Suppressor macrophage treated with lipopolysaccharide for 1 hour (primary cell): ENCODE data around the gene ZNF442.
"Not testable (repeated sequence)": the region's sequence is repeated elsewhere in the genome, so short reads cannot be mapped to it uniquely, and the experiment has no call there.

Source experiments
- DNase-seq, 3 donors: peaks; one replicate each; pipeline ENCODE4 v3.0.0-alpha.2; 2020 to 2022

The ZNF442 gene

DNA sequence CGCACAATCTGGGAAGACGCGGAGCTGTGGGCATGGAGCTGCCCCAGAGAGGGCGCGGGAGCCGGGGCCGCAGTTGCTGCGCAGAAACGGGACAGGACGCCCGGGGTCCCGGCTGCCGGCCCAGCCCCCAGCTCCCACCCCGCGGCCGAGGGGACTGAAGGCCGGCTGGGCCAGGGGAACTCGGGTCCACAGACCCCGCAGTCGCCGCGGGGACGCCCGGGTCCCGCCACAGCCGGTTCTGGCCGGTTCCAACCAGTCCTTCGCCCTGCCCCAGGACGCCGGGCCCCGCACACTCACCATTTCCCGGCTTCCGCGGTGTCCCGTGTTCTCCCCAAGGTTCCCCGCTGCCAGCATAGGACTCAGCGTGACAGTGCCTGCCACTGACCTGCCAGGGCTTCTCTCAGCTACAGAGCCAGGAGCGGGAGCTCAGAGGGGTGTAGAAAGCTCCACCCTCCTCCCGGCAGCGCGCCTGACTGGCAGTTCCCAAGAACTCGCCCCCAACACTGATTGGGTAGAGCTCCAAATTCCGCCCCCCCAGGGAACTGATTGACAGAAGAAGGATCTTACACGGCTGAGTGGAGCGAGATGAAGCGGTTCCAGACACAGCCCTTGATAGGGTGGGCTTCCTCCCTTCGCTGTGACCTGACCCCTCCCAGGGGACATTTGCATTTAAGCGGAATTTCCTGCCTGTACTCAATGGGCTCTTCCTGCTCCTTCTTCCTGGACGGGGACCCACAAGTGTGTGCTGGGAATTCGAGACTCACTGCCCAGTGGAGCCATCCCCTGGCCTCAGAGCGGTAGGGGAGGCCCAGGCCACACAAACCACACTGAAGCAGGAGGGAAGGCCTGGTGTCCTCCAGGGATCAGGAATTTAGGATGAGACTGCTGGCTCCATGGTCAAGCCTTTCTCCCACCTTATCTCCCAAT is at the start of gene ZNF442:
Gene ZNF442 (minus strand): TSS at position 448 of the 927 bp plus-strand sequence. CDS start 2,052 bp downstream, outside the sequence.
- peak; percentile 94 to 96 (median 95) for DNase-seq

DNA sequence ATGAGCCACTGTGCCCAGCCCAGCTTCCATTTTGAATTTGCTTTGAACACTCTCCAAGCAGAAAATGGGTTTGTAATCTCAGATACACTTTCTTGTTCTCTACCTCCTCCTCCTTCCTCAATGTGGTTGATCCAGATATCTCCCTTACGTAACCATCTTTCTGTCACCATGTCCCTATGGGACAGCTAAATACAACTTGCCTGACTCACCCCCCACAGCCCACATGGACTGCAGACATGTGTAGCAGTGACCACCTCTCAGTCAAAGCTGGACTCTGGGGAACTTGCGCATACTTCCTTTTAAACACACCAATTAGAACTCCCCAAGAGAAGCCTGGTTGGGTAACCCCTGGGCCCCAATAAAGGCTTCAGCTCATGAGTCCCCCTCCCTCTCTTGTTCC is 46.4 kb upstream of the ZNF442 start:
- peak in 2 of 3 donors; percentile 7 to 15 for DNase-seq

DNA sequence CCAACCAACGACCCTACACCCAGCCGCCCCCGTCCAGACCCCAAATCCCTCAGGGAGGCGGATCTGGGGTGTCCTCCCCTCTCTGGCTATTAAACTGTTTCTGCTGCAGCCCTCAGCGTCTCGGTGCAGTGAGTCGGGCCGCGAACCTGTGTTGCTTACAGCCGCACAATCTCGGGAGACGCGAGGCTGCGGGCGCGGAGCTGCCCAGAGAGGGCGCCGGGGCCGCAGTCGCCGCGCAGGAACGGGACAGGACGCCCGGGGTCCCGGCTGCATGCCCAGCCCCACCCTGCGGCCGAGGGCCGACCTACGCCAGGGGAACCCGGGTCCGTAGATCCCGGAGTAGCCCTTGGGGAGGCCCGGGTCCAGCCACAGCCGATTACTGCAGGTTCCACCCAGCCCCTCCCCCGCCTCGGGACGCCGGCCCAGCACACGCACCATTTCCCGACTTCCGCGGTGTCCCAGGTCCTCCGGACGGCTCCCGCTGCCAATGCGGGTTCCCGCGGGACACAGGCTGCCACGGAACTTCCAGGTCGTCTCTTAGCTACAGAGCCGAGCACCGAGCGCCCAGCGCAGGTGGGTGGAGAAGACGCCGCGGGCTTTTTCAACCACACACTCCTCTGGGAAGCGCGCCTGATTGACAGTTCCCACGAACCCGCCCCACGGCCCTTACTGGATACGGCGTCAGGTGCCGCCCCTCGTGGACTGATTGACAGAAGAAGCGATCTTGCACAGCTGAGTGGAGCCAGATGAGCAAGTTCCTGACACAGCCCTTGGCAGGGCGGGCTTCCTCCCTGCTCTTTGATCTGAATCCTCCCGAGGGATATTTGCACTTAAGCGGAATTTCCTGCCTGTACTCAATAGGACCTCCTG is 35.4 kb upstream of the ZNF442 start, which contains the start of gene ZNF799:
Gene ZNF799 (minus strand): TSS at position 639 of the 870 bp plus-strand sequence. CDS start 201 bp downstream, at position 438.
- peak; percentile 96 to 97 (median 97) for DNase-seq

DNA sequence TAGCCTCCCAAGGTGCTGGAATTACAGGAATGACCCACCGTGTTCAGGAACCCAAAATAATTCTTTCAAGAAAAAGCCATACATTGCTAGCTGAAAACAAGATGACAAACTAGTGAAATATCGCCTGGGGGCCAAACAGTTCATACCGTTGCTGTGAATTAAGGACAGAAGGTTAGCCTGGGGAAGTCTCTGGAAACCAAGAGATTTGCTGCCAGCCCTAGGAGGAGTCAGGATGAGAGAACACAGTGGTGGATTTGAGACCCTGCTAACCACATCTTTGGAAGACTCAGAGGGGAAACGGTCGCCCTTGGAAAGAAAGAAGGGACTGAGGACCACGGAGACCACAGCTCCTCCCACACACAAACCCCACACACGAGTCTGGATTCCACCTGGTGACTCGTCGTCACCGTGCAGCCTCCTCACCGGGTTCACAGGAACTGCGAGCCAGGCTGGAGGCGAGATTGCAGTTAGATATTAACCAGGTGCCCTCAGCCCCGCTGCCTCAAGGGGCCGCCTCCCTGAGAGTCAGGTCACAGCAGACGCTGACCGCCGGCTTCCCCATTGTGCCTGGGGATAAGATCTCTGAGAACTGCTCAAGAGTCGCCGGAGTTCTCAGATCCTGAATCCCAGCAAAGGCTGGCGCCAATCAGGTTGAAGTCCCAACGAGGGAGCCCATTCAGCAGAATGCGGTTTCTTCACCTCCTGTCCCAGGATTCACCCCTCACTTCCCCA is 34.6 kb upstream of the ZNF442 start:
- peak; percentile 24 to 36 (median 24) for DNase-seq

DNA sequence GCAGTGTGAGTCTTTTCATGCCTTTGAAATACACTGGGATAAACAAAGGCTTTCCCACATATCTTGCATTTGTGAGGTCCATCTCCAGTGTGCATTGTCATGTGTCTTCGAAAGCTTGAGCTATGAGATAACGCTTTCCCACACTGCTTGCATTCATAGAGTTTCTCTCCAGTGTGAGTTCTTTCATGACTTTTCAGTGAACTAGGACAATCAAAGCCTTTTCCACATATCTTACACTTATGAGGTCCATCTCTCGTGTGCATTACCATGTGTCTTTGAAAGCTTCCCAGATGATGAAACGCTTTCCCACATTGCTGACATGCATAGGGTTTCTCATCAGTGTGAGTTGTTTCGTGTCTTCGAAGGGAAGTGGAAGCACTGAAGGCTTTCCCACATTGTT is 25.7 kb upstream of the ZNF442 start:
- DNase-seq, result not testable (repeated sequence)

DNA sequence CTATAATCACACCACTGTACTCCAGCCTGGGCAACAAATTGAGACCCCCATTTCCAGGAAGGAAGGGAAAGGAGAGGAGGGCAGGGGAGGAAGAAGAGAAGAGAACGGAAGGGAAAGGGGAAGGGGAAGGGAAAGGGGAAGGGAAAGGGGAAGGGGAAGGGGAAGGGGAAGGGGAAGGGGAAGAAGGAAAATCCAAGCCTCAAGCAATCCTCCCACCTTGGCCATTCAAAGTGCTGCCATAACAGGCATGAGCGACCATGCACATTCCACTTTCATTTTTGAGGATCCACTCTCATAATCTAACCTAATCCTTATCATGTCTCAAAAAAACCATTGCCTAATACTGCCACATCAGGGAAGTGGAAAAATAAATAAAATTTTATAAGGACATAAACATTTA is 20.9 kb upstream of the ZNF442 start:
- DNase-seq, result not testable (repeated sequence)

DNA sequence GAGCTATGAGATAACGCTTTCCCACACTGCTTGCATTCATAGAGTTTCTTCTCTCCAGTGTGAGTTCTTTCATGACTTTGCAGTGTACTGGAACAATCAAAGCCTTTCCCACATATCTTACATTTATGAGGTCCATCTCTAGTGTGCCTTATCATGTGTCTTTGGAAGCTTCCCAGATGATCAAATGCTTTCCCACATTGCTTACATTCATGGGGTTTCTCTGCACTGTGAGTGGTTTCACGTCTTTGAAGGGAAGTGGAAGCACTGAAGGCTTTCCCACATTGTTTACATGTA is 14.9 kb upstream of the ZNF442 start:
- DNase-seq, result no peak

DNA sequence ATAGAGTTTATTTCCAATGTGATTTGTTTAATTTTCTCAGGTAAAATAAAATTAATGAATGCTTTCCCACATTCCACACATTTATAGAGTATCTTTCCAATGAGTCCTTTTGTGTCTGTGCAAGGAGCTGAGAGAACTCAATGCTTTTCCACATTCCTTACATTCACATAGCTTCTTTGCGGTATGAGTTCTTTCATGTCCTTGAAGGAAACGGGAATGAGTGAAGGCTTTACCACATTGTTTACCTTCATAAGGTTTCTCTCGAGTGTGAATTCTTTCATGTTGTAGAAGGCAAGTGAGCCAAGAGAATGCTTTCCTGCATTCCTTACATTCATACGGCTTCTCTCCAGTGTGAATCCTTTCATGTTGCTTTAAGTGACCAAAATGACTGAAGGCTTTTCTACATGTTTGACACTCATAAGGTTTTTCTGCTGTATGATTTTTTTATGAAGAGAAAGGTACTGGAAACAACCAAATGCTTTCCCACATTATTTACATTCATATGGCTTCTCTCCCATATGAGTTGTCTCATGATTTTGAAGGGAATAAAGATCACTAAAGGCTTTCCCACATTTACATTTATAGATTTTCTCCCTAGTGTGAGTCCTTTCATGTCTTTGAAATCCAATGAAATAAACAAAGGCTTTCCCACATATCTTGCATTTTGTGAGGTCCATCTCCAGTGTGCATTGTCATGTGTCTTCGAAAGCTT is 14.4 kb upstream of the ZNF442 start:
- DNase-seq, result no peak

DNA sequence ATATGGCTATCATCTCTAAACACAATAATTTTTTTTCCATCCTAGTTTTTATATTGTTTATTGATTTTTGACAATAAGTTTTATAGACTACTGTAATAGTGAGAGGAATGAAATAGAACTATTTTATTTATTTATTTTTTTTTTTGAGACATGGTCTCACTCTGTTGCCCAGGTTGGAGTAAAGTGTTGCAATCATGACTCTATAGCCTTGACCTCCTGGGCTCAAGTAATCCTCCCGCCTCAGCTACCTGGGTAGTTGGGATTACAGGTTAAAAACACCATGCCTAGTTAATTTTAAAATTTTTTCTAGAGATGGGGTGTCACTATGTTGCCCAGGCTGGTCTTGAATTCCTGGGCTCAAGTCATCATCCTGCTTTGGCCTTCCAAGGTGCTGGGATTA is 8.5 kb upstream of the ZNF442 start:
- DNase-seq, result no peak

DNA sequence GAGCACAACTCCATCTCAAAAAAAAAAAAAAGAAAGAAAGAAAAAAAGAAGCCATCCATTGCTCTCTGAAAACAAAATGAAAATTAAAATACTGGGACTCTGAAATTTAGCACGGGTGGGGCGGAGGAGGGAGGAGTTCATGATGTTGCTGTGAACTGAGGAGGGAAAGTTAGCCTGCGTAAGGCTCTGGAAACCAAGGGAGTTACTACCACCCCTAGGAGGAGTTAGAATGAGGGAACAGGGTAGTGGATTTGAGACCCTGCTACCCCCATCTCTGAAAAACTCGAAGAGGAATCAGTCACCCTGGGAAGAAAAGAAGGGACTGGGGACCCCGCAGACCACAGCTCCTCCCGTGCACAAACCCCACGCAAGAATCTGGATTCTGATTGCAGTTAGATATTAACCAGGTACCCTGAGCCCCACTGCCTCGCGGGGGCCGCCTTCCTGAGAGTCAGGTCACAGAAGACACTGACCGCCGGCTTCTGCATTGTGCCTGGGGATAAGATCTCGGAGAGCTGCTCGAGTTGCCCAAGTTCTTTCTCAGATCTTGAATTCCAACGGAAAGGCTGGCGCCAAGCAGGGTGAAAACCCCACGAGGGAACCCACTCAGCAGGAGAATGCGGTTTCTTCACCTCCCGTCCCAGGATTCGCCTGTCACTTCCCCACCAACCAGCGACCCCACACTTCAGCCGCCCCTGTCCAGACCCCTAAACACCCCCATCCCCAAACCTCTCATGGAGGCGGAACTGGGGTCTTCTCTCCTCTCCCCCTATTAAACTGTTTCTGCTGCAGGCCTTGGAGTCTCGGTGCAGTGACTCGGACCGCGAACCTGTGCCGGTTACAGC is 870 bp downstream of the ZNF442 start:
- DNase-seq, result peak in 2 of 3 donors; percentile 24 to 25

DNA sequence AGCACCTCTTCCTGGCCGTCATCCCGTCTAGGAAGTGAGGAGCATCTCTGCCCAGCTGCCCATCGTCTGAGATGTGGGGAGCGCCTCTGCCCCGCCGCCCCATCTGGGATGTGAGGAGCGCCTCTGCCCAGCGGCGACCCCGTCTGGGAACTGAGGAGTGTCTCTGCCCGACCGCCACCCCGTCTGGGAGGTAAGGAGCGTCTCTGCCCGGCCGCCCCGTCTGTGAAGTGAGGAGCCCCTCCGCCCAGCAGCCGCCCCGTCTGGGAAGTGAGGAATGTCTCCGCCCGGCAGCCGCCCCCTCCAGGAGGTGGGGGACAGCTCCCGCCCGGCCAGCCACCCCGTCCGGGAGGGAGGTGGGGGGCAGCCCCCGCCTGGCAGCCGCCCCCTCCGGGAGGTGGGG is 3.2 kb downstream of the ZNF442 start:
- DNase-seq, result not testable (repeated sequence)

DNA sequence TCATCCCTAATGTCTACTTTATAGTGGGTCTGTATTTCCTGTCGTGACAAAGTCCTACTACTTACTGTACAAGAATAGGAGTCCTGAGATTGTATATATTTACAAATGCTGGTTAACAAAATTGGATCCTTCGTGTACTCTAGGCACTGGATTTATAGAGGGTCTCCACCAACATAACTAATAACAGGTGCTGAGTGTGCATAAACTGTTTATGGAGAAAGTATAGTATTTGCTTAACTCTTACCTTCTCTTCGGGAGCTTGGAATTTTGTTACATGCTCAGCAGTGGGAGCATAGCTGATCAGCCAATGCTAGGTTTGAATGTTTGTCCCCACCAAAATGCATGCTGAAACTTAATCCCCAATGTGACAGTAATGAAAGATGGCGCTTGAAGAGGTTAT is 12.1 kb downstream of the ZNF442 start:
- no peak for DNase-seq

DNA sequence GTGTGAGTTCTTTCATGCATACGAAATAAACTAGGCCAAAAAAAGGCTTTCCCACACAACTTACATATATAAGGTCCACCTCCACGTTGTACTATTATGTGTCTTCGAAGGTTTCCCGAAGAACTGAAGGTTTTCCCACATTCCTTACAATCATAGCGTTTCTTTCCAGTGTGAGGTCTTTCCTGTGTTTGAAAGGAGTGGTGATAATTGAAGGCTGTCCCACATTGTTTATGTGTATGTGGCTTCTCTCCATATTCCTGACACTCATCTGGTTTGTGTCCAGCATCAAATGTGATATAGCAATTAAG is 14.6 kb downstream of the ZNF442 start:
- no peak for DNase-seq

DNA sequence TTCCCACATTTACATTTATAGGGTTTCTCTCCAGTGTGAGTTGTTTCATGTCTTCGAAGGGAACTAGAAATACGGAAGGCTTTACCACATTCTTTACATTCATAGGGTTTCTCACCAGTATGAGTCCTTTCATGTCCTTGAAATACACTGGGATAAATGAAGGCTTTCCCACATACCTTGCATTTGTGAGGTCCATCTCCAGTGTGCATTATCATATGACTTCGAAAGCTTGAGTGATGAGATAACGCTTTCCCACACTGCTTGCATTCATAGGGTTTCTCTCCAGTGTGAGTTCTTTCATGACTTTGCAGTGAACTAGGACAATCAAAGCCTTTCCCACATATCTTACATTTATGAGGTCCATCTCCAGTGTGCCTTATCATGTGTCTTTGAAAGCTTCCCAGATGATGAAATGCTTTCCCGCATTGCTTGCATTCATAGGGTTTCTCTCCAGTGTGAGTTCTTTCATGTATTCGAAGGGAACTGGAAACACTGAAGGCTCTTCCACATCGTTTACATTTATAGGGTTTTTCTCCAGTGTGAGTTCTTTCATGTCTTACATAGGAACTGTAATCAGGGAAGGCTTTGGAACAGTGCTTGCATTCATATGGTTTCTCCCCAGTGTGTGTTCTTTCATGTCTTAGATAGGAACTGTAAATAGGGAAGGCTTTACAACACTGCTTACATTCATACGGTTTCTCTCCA is 15.1 kb downstream of the ZNF442 start:
- no peak for DNase-seq

DNA sequence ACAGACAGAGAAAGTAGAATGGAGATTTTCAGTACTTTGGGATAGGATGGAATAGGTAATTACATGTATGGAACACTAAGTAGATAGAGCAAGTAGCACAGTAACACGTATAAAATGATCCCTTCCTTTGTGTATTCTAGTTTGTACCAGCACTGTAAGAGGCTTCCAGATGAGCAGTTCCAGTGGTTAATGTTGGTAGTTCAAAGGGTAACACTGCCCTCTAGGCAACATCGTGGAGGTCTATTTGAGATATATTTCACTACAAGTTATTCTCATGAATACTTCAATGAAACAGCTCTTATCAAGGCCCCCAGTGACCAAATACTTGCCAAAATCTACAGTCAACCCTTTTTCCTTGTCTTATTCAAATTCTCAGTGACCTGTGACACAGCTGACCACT is 18.6 kb downstream of the ZNF442 start:
- peak in 1 of 3 donors; percentile 8 for DNase-seq

DNA sequence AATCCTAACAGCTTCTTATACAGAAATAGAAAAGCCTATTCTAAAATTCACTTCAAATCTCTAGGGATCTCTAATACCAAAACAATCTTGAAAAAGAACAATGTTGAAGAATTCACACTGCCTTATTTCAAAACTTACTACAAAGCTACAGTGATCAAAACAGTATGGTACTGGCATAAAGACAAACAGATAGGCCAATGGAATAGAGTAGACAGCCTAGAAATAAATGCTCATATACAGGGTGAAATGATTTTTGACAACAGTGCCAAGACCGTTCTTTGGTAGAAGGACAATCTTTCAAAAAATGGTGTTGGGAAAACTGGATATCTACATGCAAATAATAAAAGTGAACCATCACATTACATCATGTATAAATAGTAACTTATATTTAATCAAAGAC is 20.3 kb downstream of the ZNF442 start:
- DNase-seq, result no peak

DNA sequence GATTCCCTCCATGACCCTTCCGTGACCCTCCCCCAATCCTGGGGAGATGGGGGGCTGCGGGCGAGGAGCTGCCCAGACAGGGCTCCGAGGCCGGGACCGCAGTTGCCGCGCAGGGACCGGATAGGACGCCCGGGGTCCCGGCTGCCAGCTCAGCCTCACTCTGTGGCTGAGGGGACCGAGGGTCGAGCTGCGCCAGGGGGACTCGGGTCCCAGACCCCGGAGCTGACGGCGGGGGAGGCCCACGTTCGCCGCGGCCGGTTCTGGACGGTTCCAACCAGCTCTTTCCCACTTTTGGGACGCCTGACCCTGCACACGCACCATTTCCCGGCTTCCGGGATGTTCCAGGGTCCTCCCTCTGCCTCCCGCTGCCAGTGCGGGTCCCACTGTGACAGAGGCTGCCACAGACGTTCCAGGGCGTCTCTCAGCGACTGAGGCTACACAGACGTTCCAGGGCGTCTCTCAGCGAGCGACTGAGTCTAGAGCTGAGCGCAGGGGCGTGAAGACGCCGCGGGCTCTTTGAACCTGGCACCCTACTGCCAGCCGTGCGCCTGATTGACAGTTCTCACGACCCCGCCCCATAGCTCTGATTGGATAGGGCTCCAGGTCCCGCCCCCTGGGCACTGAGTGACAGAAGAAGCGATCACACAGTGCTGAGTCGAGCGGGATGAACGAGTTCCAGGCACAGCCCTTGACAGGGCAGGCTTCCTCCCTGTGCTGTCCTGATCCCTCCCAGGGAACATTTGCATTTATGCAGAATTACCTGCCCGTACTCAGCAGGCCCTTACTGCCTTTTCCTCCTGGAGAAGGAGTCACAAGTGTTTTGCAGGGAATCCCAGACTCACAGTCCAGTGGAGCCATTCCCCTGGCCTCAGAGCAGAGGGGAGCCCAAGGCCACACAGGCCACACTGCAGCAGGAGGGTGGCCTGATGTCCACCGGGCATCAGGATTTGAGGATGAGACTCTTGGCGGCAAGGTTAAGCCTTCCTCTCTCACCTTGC is 32.0 kb downstream of the ZNF442 start, which contains the start of gene ZNF563:
Gene ZNF563 (minus strand): TSS at position 472 of the 998 bp plus-strand sequence. CDS start 151 bp downstream, at position 321.
- peak; percentile 95 to 97 (median 97) for DNase-seq

DNA sequence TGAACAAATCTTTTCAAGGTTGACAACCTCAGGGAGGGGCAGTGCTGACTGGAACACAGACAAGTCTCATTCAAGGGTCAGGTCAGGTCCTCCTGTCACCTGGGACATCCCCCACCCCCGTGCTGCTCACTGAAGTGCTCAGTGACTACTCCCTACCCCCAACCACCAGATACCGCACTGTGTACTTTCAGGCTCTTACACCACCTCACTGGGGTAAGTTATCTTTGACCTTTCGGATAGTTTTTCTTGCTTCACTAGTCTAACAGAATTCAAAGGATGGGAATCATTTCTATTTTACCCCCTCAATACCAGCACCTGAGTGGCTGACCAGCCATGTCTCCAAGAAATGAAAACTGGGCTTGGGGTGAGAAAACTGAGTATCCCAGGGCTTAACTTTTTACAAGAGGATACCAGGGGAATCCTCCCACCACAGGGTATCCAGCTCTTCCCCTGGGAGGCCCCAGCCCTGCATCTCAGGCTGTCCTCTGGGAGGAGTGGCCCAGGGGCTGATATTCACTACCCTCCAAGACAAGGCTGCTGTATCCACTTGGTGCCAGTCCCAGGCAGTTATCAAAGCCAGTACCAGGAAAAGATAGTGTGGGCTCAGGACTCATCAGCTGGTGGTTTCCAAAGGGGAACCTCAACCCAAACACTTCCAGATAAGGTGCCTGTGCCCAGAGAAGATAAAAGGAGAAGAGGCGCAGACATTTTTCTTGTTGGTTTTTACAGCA is 34.1 kb downstream of the ZNF442 start:
- peak; percentile 53 to 57 (median 55) for DNase-seq

DNA sequence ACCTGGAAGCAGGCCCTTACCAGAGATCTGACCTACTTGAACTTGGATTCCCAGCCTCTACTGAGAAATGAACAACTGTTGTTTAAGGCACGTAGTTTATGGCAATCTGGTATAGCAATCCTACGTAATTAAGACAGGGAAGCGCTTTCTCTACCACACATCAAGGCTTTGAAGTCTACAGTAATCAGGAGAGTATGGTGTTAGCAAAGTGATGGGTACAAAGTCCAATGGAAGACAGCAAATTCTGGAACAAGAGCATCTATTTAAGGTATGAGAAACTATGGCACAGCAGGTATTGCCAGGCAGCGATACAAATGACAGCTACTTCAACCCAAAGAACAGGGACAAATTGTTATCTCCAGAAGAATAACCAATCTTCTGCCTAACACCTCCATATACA is 35.1 kb downstream of the ZNF442 start:
- DNase-seq, result no peak
